Choroid plexus epithelial cell (primary cell): ENCODE results near the gene RFX2.

ENCODE experiments used
- DNase-seq: peaks from one replicate; pipeline ENCODE4 v3.0.0-alpha.2; 2010; ENCODE audit warnings: low read depth
- H3K4me3 ChIP-seq: 2 replicates; pipeline ENCODE4 v1.5.1; 2011; ENCODE audit warnings: low read depth, mild to moderate bottlenecking, control low read depth, low read length, moderate library complexity
- CTCF ChIP-seq: conservative IDR thresholded peaks from 2 replicates; pipeline ENCODE4 v1.5.1; 2011; ENCODE audit warnings: low read depth, mild to moderate bottlenecking, control low read depth, inconsistent platforms, low read length, moderate library complexity

RFX2 gene

GRCh38 chr19:6056801-6057650 lies 53.3 kb downstream of the RFX2 start:
- peak; percentile 95 for DNase-seq
- no peak for TF ChIP-seq CTCF
- no peak overlapping the region for H3K4me3 ChIP-seq

GRCh38 chr19:6056282-6056741 lies 54.0 kb downstream of the RFX2 start:
- DNase-seq: no peak
- no peak for TF ChIP-seq CTCF
- no peak overlapping the region for H3K4me3 ChIP-seq

GRCh38 chr19:6055013-6055795 lies 55.1 kb downstream of the RFX2 start:
- H3K4me3 ChIP-seq: no peak overlapping the region
- no peak for TF ChIP-seq CTCF
- no peak for DNase-seq

- peak; percentile 79 for DNase-seq
- peak; percentile 90 for TF ChIP-seq CTCF
- no peak overlapping the region for H3K4me3 ChIP-seq
Observed at GRCh38 chr19:6048793-6049405, 61.4 kb downstream of the RFX2 start.

GRCh38 chr19:6048348-6048747 lies 62.0 kb downstream of the RFX2 start:
- no peak overlapping the region for H3K4me3 ChIP-seq
- DNase-seq: no peak
- no peak for TF ChIP-seq CTCF

- no peak overlapping the region for H3K4me3 ChIP-seq
- peak; percentile 87 for TF ChIP-seq CTCF
- DNase-seq: peak; percentile 63
Observed at GRCh38 chr19:6047741-6048251, 62.5 kb downstream of the RFX2 start.
